Liver (tissue), 9 donors: ENCODE data around the gene SLC6A11. TPM values are rescaled to one million over a fixed set of nuclear protein-coding genes. Genes with fewer than 3 reads are reported as not detected.

Experiments
- DNase-seq: peaks from one replicate; pipeline ENCODE4 v3.0.0-alpha.2; 2017; ENCODE audit warnings: low spot score
- H3K27ac ChIP-seq, 2 donors: one replicate each; pipeline ENCODE4 v1.7.0; 2013; ENCODE audit warnings: inconsistent platforms in 2 of 2, low read length in 2 of 2, control low read depth in 1 of 2, low read depth in 1 of 2, mild to moderate bottlenecking in 1 of 2
- H3K27me3 ChIP-seq, 4 donors: one replicate each; pipeline versions ENCODE4 v1.6.1 to v1.7.0; 2013; ENCODE audit warnings: low read length in 3 of 4, inconsistent platforms in 1 of 4, mild to moderate bottlenecking in 1 of 4, moderate library complexity in 1 of 4; ENCODE audit not compliant: control insufficient read depth in 4 of 4, insufficient read depth in 4 of 4
- H3K36me3 ChIP-seq, 4 donors: one replicate each; pipeline versions ENCODE4 v1.6.1 to v1.7.0; 2013; ENCODE audit warnings: low read length in 3 of 4, mild to moderate bottlenecking in 3 of 4, low read depth in 1 of 4, moderate library complexity in 1 of 4; ENCODE audit not compliant: control insufficient read depth in 4 of 4, insufficient read depth in 3 of 4
- H3K4me1 ChIP-seq, 4 donors: one replicate each; pipeline versions ENCODE4 v1.6.1 to v1.7.0; 2013; ENCODE audit warnings: low read length in 3 of 4, mild to moderate bottlenecking in 3 of 4, moderate library complexity in 1 of 4; ENCODE audit not compliant: control insufficient read depth in 4 of 4, insufficient read depth in 4 of 4
- H3K4me3 ChIP-seq, 3 donors: one replicate each; pipeline versions ENCODE4 v1.6.1 to v1.7.0; 2013; ENCODE audit warnings: low read length in 3 of 3, control low read depth in 1 of 3, low read depth in 1 of 3, mild to moderate bottlenecking in 1 of 3
- H3K9ac ChIP-seq, 2 donors: one replicate each; pipeline ENCODE4 v1.7.0; 2013; ENCODE audit warnings: low read length in 2 of 2, mild to moderate bottlenecking in 2 of 2, moderate library complexity in 2 of 2, control low read depth in 1 of 2, low read depth in 1 of 2
- H3K9me3 ChIP-seq, 4 donors: one replicate each; pipeline versions ENCODE4 v1.6.1 to v1.7.0; 2013; ENCODE audit warnings: low read length in 3 of 4; ENCODE audit not compliant: control insufficient read depth in 4 of 4
- CTCF ChIP-seq: fragments of 150-350 bp; IDR thresholded peaks from 2 replicates; pipeline ENCODE4 v1.5.1; 2017; ENCODE audit warnings: improper control_type of control experiment, low read depth, low read length; ENCODE audit not compliant: missing input control
- EGR1 ChIP-seq, 2 donors: IDR thresholded peaks; 2 replicates each; pipeline ENCODE4 v1.6.1; 2016 to 2018; ENCODE audit warnings: antibody characterized with exemption in 2 of 2, low read depth in 2 of 2
- FOXA1 ChIP-seq: IDR thresholded peaks from 2 replicates; pipeline ENCODE4 v1.6.1; 2016; ENCODE audit warnings: antibody characterized with exemption
- FOXA2 ChIP-seq: IDR thresholded peaks from 2 replicates; pipeline ENCODE4 v1.6.1; 2016; ENCODE audit warnings: antibody characterized with exemption
- GABPA ChIP-seq, 2 donors: IDR thresholded peaks in 1 of 2; conservative IDR thresholded peaks in 1 of 2; 2 replicates each; pipeline ENCODE4 v1.6.1; 2016; ENCODE audit warnings: antibody characterized with exemption in 2 of 2, mild to moderate bottlenecking in 1 of 2, moderate library complexity in 1 of 2
- HNF4A ChIP-seq, 2 donors: conservative IDR thresholded peaks; 2 replicates each; pipeline ENCODE4 v1.6.1; 2016; ENCODE audit warnings: antibody characterized with exemption in 2 of 2, mild to moderate bottlenecking in 2 of 2
- HNF4G ChIP-seq: IDR thresholded peaks from 2 replicates; pipeline ENCODE4 v1.6.1; 2016; ENCODE audit warnings: antibody characterized with exemption
- JUND ChIP-seq, 2 donors: IDR thresholded peaks; 2 replicates each; pipeline ENCODE4 v1.6.1; 2016; ENCODE audit warnings: antibody characterized with exemption in 2 of 2
- NR2F2 ChIP-seq: IDR thresholded peaks from 2 replicates; pipeline ENCODE4 v1.6.1; 2016; ENCODE audit warnings: antibody characterized with exemption
- RAD21 ChIP-seq, 2 donors: IDR thresholded peaks; 2 replicates each; pipeline ENCODE4 v1.6.1; 2016; ENCODE audit warnings: antibody characterized with exemption in 2 of 2, mild to moderate bottlenecking in 2 of 2
- RXRA ChIP-seq, 2 donors: IDR thresholded peaks; 2 replicates each; pipeline ENCODE4 v1.6.1; 2017 to 2018; ENCODE audit warnings: antibody characterized with exemption in 2 of 2, mild to moderate bottlenecking in 1 of 2
- SP1 ChIP-seq: IDR thresholded peaks from 2 replicates; pipeline ENCODE4 v1.6.1; 2018; ENCODE audit warnings: antibody characterized with exemption, mild to moderate bottlenecking
- TAF1 ChIP-seq: conservative IDR thresholded peaks from 2 replicates; pipeline ENCODE4 v1.6.1; 2016; ENCODE audit warnings: antibody characterized with exemption, mild to moderate bottlenecking
- YY1 ChIP-seq: IDR thresholded peaks from 2 replicates; pipeline ENCODE4 v1.6.1; 2016; ENCODE audit warnings: antibody characterized with exemption, mild to moderate bottlenecking
- WGBS: extraction: QIAGEN DNeasy Blood & Tissue Kit; methylation state at CpG from one replicate; pipeline ENCODE4 v1.1.7; 2013; 5-methylcytosine and 5-hydroxymethylcytosine counted together
- polyA plus RNA-seq, 2 donors: library from polyadenylated mRNA; stranded (reverse) in 1 of 2; unstranded in 1 of 2; fragments of 200-250 nt in 1 of 2; fragments of >200 nt in 1 of 2; fragmentation: Nextera tagmentation in 1 of 2; extraction: Ambion mirVana in 1 of 2; gene quantifications; one replicate each; pipeline versions ENCODE4 v1.2.1 to v1.2.3, GENCODE V29; 2013 to 2015
- total RNA-seq, 2 donors: library from RNA; depleted of rRNA; stranded (reverse); fragments of >200 nt; gene quantifications; one replicate each; pipeline ENCODE4 v1.2.3, GENCODE V29; 2014
- TF ChIP-seq, protein P1 (sequence below): IDR thresholded peaks from 2 replicates; pipeline ENCODE4 v1.6.1; 2016; ENCODE audit warnings: antibody characterized with exemption
- TF ChIP-seq, protein P2 (sequence below): IDR thresholded peaks from 2 replicates; pipeline ENCODE4 v1.6.1; 2016; ENCODE audit warnings: antibody characterized with exemption
- TF ChIP-seq, protein P3 (sequence below): IDR thresholded peaks from 2 replicates; pipeline ENCODE4 v1.6.1; 2016; ENCODE audit warnings: antibody characterized with exemption, mild to moderate bottlenecking
- donor health status: healthy.
- donor health status: healthy.
- donor health status: healthy.
- donor health status: healthy.
- donor health status: healthy.

Gene SLC6A11
- total and polyA plus RNA-seq, 4 donors, result under 0.01 to 7.1 (median 0.01) TPM; not detected in 1

GRCh38 chr3:10954740-10955139 is 138.7 kb downstream of the SLC6A11 start:
- no peak overlapping the region for H3K9ac ChIP-seq
- TF ChIP-seq, protein P1, sequence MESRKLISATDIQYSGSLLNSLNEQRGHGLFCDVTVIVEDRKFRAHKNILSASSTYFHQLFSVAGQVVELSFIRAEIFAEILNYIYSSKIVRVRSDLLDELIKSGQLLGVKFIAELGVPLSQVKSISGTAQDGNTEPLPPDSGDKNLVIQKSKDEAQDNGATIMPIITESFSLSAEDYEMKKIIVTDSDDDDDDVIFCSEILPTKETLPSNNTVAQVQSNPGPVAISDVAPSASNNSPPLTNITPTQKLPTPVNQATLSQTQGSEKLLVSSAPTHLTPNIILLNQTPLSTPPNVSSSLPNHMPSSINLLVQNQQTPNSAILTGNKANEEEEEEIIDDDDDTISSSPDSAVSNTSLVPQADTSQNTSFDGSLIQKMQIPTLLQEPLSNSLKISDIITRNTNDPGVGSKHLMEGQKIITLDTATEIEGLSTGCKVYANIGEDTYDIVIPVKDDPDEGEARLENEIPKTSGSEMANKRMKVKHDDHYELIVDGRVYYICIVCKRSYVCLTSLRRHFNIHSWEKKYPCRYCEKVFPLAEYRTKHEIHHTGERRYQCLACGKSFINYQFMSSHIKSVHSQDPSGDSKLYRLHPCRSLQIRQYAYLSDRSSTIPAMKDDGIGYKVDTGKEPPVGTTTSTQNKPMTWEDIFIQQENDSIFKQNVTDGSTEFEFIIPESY, result no peak
- TF ChIP-seq YY1, result no peak
- no peak for TF ChIP-seq FOXA2
- TF ChIP-seq, protein P2, sequence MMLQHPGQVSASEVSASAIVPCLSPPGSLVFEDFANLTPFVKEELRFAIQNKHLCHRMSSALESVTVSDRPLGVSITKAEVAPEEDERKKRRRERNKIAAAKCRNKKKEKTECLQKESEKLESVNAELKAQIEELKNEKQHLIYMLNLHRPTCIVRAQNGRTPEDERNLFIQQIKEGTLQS, result no peak
- no peak for TF ChIP-seq SP1
- TF ChIP-seq FOXA1, result no peak
- no peak for TF ChIP-seq GABPA (IDR thresholded peaks at IDR 0.05 in 1 of 2, conservative IDR thresholded peaks at IDR 0.05 in 1 of 2)
- TF ChIP-seq NR2F2, result no peak
- TF ChIP-seq HNF4G, result no peak
- no peak for TF ChIP-seq EGR1 (IDR thresholded peaks at IDR 0.05; ENCODE audit: low read depth in 2 of 2)
- no peak for TF ChIP-seq RXRA (IDR thresholded peaks at IDR 0.05)
- 80% methylated on average over 3 of the region's 3 CpGs for WGBS

DNA sequence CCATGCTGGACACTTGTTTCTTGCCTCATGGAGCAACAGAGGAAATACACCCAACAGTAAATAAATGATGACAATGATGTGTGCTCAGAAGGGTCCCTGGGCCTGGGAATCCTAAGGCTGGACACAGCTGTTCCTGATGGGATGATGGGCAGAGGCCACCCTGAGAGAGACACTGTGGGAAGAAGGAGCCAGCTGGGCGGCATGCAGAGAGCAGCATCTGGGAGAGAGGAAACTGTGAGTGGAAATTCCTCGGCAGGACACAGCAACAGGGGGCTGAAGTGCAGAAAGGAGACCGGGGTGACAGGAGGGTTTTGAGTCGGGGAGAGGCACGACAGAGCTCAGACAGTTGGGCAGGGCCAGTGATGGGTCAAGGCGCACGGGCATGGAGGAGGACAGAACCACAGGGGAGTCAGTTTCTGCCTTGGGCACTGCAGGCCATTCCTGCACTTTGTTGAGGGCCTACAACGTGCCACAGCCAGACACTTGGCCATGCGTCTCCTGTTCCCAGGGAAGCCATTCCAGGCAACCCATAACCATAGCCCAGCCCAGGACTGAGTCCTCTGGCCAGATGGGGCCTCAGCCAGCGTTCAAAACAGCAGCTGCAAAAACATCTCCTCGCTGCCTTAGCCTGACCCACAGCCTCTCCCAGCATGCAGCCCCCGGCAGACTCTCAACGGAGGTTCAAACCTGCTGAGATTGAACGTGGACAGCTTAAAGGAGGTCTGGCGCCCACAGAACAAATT is 139.9 kb downstream of the SLC6A11 start:
- H3K27ac ChIP-seq, result no peak overlapping the region
- H3K4me1 ChIP-seq, result no peaks in the 10 kb centered on the region
- DNase-seq, result no peak
- H3K27me3 ChIP-seq, result peaks cover 0 to 5% (median 0%) of the 10 kb centered on the region in 4 donors
- no peaks in the 10 kb centered on the region for H3K9me3 ChIP-seq
- H3K36me3 ChIP-seq, result no peaks in the 10 kb centered on the region
- TF ChIP-seq JUND (IDR thresholded peaks at IDR 0.05) (no peak), RAD21 (IDR thresholded peaks at IDR 0.05) (no peak), CTCF (no peak), GABPA (IDR thresholded peaks at IDR 0.05 in 1 of 2, conservative IDR thresholded peaks at IDR 0.05 in 1 of 2) (no peak), TAF1 (no peak), NR2F2 (no peak), HNF4A (conservative IDR thresholded peaks at IDR 0.05) (no peak), FOXA1 (no peak), RXRA (IDR thresholded peaks at IDR 0.05) (no peak)
- TF ChIP-seq, protein P3, sequence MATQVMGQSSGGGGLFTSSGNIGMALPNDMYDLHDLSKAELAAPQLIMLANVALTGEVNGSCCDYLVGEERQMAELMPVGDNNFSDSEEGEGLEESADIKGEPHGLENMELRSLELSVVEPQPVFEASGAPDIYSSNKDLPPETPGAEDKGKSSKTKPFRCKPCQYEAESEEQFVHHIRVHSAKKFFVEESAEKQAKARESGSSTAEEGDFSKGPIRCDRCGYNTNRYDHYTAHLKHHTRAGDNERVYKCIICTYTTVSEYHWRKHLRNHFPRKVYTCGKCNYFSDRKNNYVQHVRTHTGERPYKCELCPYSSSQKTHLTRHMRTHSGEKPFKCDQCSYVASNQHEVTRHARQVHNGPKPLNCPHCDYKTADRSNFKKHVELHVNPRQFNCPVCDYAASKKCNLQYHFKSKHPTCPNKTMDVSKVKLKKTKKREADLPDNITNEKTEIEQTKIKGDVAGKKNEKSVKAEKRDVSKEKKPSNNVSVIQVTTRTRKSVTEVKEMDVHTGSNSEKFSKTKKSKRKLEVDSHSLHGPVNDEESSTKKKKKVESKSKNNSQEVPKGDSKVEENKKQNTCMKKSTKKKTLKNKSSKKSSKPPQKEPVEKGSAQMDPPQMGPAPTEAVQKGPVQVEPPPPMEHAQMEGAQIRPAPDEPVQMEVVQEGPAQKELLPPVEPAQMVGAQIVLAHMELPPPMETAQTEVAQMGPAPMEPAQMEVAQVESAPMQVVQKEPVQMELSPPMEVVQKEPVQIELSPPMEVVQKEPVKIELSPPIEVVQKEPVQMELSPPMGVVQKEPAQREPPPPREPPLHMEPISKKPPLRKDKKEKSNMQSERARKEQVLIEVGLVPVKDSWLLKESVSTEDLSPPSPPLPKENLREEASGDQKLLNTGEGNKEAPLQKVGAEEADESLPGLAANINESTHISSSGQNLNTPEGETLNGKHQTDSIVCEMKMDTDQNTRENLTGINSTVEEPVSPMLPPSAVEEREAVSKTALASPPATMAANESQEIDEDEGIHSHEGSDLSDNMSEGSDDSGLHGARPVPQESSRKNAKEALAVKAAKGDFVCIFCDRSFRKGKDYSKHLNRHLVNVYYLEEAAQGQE, result no peak
- TF ChIP-seq, protein P2, result no peak
- 80% methylated on average over 15 of the region's 15 CpGs for WGBS
- H3K4me3 ChIP-seq, result no peak overlapping the region
- no peak overlapping the region for H3K9ac ChIP-seq

More at GRCh38 chr3:10954740-10955139, 138.7 kb downstream of the SLC6A11 start:
- Histone ChIP-seq H3K4me1 (no peaks in the 10 kb centered on the region), H3K27me3 (no peaks in the 10 kb centered on the region), H3K27ac (no peak overlapping the region), H3K4me3 (no peak overlapping the region), H3K9me3 (no peaks in the 10 kb centered on the region), H3K36me3 (no peaks in the 10 kb centered on the region)
- no peak for DNase-seq
